CD4-positive, alpha-beta T cell treated with Interleukin-2 at 100 ng/mL for 4 hours (primary cell): Measurements from ENCODE around the gene AIRE.
"Not testable (repeated sequence)": the region's sequence is repeated elsewhere in the genome, so short reads cannot be mapped to it uniquely, and the experiment has no call there.

ENCODE experiments used
- DNase-seq: peaks from one replicate; pipeline ENCODE4 v3.0.0-alpha.2; 2020; ENCODE audit warnings: low spot score

Gene AIRE

DNA sequence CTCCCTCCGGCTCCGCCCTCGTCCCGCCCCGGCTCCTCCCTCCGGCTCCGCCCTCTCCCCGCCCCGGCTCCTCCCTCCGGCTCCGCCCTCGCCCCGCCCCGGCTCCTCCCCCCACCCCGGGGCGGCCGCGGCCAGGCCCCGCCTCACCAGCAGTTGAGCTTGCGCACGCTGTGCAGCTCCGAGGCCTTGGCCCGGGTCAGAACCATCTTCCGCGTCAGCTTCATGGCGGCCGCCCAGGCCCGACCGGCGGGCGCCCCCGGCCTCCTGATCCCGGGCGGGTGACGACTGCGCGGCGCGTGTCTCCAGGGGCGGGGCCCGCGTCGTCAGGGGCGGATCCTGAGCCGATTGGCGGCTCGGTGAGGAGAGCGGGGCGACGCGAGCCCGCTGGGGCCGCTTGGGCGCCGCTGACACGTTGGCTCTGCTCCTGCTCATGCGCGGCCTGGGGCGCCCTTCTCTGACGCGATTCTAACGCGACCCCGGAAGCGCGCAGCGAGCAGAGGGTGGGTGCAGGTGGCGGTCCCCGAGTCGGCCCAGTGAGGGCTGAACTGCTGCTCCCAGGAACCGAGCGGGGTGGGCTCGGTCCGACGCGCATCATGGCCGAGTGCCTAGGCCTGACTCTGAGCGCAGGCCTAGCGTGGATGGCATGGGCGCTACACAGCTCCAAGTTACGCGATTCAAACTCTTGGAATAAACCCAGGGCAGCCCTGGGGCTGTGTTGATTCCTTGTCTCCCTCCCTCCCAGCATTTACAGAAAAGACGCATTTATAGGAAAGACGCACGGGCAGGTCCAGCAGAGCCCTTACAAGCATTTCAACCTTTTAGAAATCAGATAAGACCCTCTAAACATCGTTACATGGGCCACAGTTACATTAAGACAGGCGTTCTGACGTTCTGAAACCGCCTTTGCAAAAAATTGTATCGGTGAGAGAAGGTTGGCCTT is 53.6 kb downstream of the AIRE start, which contains the start of gene CFAP410:
CFAP410 (minus strand) TSS at position 420 of the 940 bp plus-strand sequence; CDS start at position 224, 196 bp downstream.
- DNase-seq, result peak; percentile 94

DNA sequence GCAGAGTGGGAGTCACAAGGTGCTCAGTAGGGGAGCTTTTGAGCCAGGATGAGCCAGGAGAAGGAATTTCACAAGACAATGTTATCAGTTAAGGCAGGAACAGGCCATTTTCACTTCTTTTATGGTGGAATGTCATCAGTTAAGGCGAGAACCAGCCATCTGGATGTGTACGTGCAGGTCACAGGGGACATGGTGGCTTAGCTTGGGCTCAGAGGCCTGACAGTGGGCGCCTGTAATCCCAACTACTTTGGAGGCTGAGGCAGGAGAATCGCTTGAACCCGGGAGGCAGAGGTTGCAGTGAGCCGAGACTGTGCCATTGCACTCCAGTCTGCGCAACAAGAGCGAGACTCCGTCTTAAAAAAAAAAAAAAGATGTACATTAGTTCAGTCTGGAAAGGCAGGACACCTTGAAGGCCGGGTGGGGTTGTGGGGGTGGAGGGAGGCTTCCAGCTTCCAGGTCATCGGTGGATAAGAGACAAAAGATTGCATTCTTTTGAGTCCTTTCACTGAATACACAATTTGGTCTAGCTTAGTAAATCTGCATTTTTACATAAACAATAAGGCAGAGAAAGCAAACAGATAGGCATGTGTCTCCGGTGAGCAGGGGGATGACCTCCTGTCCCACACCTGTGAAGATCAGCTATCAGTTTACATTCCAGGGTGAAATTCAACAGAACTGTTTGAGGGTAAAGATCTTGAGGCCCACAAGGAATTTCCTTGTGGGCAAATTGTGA is 56.2 kb downstream of the AIRE start:
- DNase-seq, result not testable (repeated sequence)

DNA sequence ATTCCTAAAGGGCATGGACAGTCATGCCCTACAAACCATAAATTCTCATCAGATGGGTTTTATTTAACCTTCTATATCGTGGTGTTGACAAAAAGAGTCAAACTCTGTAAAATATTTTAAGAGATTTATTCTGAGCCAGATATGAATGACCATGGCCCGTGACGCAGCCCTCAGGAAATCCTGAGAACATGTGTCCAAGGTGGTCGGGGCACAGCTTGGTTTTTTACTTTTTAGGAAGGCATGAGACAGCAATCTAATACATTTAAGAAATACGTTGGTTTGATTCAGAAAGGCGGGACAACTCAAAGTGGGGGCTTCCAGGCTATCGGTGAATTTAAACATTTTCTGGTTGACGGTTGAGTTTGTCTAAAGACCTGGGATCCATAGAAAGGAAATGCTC is 57.3 kb downstream of the AIRE start:
- DNase-seq, result not testable (repeated sequence)

DNA sequence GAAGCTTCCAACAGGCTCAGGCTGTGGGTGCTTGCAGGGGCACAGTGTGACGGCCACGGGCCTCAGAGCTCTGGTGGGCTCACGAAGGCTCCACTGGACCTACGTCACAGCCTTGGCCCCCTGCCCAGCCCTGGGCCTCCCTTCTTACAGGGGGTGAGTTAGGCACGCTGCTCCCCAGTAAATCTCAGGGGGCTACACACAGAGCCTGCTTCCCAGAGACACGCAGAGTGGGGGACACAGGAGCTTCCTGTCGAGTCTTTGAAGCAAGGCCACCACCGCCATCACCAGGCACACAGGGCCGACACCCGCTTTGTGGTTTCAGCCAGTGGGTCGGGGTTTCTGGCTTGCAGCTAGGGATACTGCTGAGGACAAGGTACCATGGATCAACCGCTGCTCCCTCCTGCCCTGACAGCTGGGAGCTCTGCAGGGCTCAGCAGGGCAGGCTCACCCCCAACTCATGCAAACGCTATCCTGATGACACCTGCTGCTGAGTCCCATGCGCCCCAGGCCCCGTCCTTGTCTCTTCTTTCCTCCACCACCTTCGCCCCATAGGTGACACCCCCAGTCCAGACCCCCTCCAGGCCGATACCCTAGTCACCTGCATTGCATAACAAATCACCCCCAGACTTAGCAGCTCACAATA is 59.0 kb downstream of the AIRE start:
- DNase-seq, result no peak

DNA sequence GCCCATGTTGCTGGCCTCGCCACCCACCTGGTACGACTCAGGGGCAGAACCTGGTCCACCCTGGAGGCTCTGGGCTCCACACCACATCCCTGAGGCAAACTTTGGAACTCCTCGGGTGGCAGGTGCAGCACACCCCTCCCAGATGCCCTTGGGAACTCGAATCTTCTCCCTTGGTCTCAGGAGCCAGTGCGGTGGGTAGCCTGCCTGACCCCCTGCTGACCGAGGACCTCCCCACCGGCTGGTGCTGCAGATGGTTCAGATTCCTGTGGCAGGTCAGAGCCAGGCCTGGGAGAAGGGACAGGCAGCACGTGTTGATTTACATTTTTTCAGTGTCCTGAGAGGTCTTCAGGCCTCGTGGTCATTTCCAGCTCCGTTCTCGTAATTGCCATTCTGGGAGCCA is 59.8 kb downstream of the AIRE start:
- DNase-seq, result no peak

DNA sequence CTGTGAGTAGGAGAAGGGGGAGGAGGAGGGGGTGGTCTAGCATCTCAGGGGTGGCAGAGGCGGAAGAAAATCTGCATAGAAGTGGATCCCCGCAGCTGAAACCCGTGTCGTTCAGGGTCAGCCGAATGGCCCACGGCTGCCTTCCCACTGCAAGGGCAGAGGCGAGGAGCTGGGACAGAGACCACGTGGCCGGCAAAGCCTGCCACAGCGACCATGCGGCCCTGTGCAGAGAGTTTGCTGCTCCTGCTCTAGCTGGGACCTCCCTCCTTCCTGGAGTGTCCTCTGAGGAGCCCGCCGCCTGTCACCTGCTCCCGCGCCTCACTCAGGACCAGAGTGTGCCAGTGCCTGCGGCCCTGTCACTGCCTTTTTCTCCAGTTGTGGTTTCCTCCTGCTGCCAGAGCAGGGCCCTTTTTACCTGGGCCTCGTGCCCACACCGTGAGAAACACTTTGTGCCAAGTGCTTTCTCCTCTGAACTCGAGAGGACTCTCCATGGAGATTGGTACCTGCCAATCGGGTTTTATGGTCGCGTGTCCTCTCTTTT is 62.3 kb downstream of the AIRE start:
- DNase-seq, result no peak
